Measurements from ENCODE around the gene KIF1A. TPM values are rescaled to one million over a fixed set of nuclear protein-coding genes. Genes with fewer than 3 reads are reported as not detected.
A peak's percentile ranks its signal among the peaks of the same experiment; 100 is the strongest.

KIF1A gene
- total RNA-seq: 0.65 TPM
- long read RNA-seq: 0 reads

- intact Hi-C loops (cut with DNase I): no loop called here
- DNase-seq (no peak), ATAC-seq (ENCODE audit: poor library complexity) (no peak)
These were observed at the start of gene KIF1A for GRCh38 chr2:240819858-240820606. TSS of gene KIF1A (minus strand) at chr2:240820219. CDS start at chr2:240797752, 22,467 bp downstream.

- ATAC-seq (ENCODE audit: poor library complexity) (no peak), DNase-seq (no peak)
- intact Hi-C loops (cut with DNase I): no loop called here
These were observed 49.3 kb upstream of the KIF1A start for GRCh38 chr2:240869109-240869955.

GRCh38 chr2:240868286-240869108 lies 48.5 kb upstream of the KIF1A start, which contains the start of gene AGXT:
TSS of gene AGXT (plus strand) at chr2:240868824. CDS start at chr2:240868866, 42 bp downstream.
- DNase-seq (no peak), ATAC-seq (ENCODE audit: poor library complexity) (no peak)
- intact Hi-C loops (cut with DNase I): no loop called here

- intact Hi-C loops (cut with DNase I): no loop called here
These were observed 45.4 kb upstream of the KIF1A start for GRCh38 chr2:240865391-240865790.

GRCh38 chr2:240864475-240864874 lies 44.5 kb upstream of the KIF1A start:
- intact Hi-C loops (cut with DNase I): no loop called here
- no peak for ATAC-seq (ENCODE audit: poor library complexity)
- DNase-seq: no peak

More at GRCh38 chr2:240865391-240865790, 45.4 kb upstream of the KIF1A start:
- DNase-seq (no peak), ATAC-seq (ENCODE audit: poor library complexity) (no peak)

- DNase-seq: no peak
- no peak for ATAC-seq (ENCODE audit: poor library complexity)
- intact Hi-C loops (cut with DNase I): no loop called here
These were observed 41.5 kb upstream of the KIF1A start for GRCh38 chr2:240861547-240861946.

- ATAC-seq (ENCODE audit: poor library complexity): no peak
- intact Hi-C loops (cut with DNase I): no loop called here
- no peak for DNase-seq
These were observed 38.9 kb upstream of the KIF1A start for GRCh38 chr2:240858871-240859270.

GRCh38 chr2:240858321-240858720 lies 38.3 kb upstream of the KIF1A start:
- no peak for ATAC-seq (ENCODE audit: poor library complexity)
- no peak for DNase-seq
- intact Hi-C loops (cut with DNase I): no loop called here

GRCh38 chr2:240857039-240858008 lies 37.3 kb upstream of the KIF1A start:
- DNase-seq: no peak
- no peak for ATAC-seq (ENCODE audit: poor library complexity)
- intact Hi-C loops (cut with DNase I): no loop called here

- no peak for ATAC-seq (ENCODE audit: poor library complexity)
- no peak for DNase-seq
- intact Hi-C loops (cut with DNase I): no loop called here
These were observed 36.3 kb upstream of the KIF1A start for GRCh38 chr2:240856151-240856980.

GRCh38 chr2:240855670-240856069 lies 35.7 kb upstream of the KIF1A start:
- DNase-seq: no peak
- intact Hi-C loops (cut with DNase I): no loop called here

GRCh38 chr2:240852671-240853314 lies 32.8 kb upstream of the KIF1A start:
- intact Hi-C loops (cut with DNase I): no loop called here
- DNase-seq (no peak), ATAC-seq (ENCODE audit: poor library complexity) (no peak)

More at GRCh38 chr2:240855670-240856069, 35.7 kb upstream of the KIF1A start:
- ATAC-seq (ENCODE audit: poor library complexity): no peak

GRCh38 chr2:240851078-240851991 lies 31.3 kb upstream of the KIF1A start:
- intact Hi-C loops (cut with DNase I): no loop called here

GRCh38 chr2:240850756-240851077 lies 30.7 kb upstream of the KIF1A start:
- intact Hi-C loops (cut with DNase I): no loop called here
- DNase-seq: no peak
- ATAC-seq (ENCODE audit: poor library complexity): no peak

More at GRCh38 chr2:240851078-240851991, 31.3 kb upstream of the KIF1A start:
- DNase-seq (peak; percentile 90), ATAC-seq (ENCODE audit: poor library complexity) (peak; percentile 96)

GRCh38 chr2:240850026-240850425 lies 30.0 kb upstream of the KIF1A start:
- intact Hi-C loops (cut with DNase I): no loop called here
- DNase-seq (no peak), ATAC-seq (ENCODE audit: poor library complexity) (no peak)
